Adipose tissue (tissue), 3 donors: ENCODE results near the gene MS4A3. TPM values are rescaled to one million over a fixed set of nuclear protein-coding genes. Genes with fewer than 3 reads are reported as not detected.
"Not testable (repeated sequence)": the region's sequence is repeated elsewhere in the genome, so short reads cannot be mapped to it uniquely, and the experiment has no call there.

Experiments
- H3K27ac ChIP-seq: one replicate; pipeline ENCODE4 v1.5.1; 2013; ENCODE audit warnings: low read depth, low read length
- WGBS, 3 donors: extraction: QIAGEN DNeasy Blood & Tissue Kit; methylation state at CpG; one replicate each; pipeline ENCODE4 v1.1.7; 2013; 5-methylcytosine and 5-hydroxymethylcytosine counted together
- polyA plus RNA-seq, 3 donors: library from polyadenylated mRNA; stranded (reverse); fragments of 200-250 nt; gene quantifications; one replicate each; pipeline ENCODE4 v1.2.3, GENCODE V29; 2013
- donor health status: healthy with polysubstance abuse.
- donor health status: Bipolar disorder and iron deficiency.
- donor health status: healthy.

The MS4A3 gene
- 1 to 10 TPM in 1 of 3 donors, under 1 TPM in 1, not detected in 1; 0.07 to 1.1 TPM for polyA plus RNA-seq

GRCh38 chr11:60056349-60056969 lies at the start of gene MS4A3:
TSS of gene MS4A3 (plus strand) at chr11:60056665. CDS start at chr11:60061161, 4,496 bp downstream.
- 46 to 77% (median 51%) methylated on average over 8 of the region's 8 CpGs for WGBS, 3 donors

GRCh38 chr11:60016881-60017280 lies 39.6 kb upstream of the MS4A3 start, which contains the start of gene OOSP4B:
TSS of gene OOSP4B (plus strand) at chr11:60017181.
- no peak within 1 kb of the TSS for H3K27ac ChIP-seq
- 88 to 97% (median 91%) methylated on average over 1 of the region's 1 CpG for WGBS, 3 donors

More at GRCh38 chr11:60056349-60056969, at the start of gene MS4A3:
- H3K27ac ChIP-seq, result no peak within 1 kb of the TSS

DNA sequence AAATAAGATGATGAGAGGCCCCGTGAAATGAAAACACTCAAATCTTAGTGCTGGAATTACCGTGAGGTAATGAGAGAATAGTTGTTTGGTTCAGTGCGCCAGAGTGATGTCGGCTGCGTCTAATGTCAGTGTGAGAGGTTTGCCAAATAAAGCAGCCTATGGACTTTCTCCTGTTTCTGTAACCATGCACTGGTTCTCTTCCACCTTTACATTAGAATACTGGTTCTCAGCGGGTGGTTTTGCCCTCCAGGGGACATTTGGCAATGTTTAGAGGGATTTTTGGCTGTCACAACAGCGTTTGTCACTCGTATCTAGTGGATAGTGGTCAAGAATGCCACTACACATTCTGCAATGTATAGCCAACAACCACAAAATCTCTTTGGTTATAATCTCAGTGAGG lies 38.4 kb upstream of the MS4A3 start:
- H3K27ac ChIP-seq, result no peak overlapping the region
- 54 to 82% (median 57%) methylated on average over 8 of the region's 8 CpGs for WGBS, 3 donors

GRCh38 chr11:60020376-60020775 lies 36.1 kb upstream of the MS4A3 start:
- 92 to 95% (median 95%) methylated on average over 26 to 27 of the region's 27 CpGs for WGBS, 3 donors
- H3K27ac ChIP-seq, result not testable (repeated sequence)

- 82 to 84% (median 82%) methylated on average over 3 of the region's 3 CpGs for WGBS, 3 donors
Measured at GRCh38 chr11:60029015-60029632, 27.3 kb upstream of the MS4A3 start.

DNA sequence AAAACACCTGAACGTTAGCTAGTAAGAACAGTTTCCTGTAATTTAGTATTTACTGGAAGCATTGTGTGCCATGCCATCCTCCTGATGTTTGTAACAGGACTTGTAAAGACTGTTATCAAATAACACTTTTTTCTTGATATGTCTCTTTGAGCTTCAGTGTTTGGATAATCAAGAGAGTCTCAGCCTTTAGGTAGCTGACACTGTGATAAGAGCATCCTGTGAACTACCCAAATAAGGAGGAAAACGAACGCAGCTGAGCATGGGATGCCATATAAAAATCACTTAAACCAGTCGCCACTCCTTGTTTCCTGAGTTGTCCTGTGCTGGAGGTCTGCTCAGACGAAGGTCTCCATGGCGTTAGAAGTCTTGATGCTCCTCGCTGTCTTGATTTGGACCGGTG lies 16.4 kb upstream of the MS4A3 start, which contains the start of gene OOSP2:
TSS of gene OOSP2 (plus strand) at position 301 of the 400 bp plus-strand sequence. CDS start at position 352, 51 bp downstream.
- WGBS, 3 donors, result 81 to 91% (median 82%) methylated on average over 8 of the region's 8 CpGs
- H3K27ac ChIP-seq, result no peak within 1 kb of the TSS

More at GRCh38 chr11:60029015-60029632, 27.3 kb upstream of the MS4A3 start:
- H3K27ac ChIP-seq, result no peak overlapping the region

DNA sequence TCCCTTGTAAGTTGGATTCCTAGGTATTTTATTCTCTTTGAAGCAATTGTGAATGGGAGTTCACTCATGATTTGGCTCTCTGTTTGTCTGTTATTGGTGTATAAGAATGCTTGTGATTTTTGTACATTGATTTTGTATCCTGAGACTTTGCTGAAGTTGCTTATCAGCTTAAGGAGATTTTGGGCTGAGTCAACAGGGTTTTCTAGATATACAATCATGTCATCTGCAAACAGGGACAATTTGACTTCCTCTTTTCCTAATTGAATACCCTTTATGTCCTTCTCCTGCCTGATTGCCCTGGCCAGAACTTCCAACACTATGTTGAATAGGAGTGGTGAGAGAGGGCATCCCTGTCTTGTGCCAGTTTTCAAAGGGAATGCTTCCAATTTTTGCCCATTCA lies 6.0 kb upstream of the MS4A3 start:
- H3K27ac ChIP-seq, result not testable (repeated sequence)

GRCh38 chr11:60050839-60051238 lies 5.6 kb upstream of the MS4A3 start:
- WGBS, 3 donors, result 46 to 71% (median 62%) methylated on average over 3 of the region's 3 CpGs
- H3K27ac ChIP-seq, result not testable (repeated sequence)

DNA sequence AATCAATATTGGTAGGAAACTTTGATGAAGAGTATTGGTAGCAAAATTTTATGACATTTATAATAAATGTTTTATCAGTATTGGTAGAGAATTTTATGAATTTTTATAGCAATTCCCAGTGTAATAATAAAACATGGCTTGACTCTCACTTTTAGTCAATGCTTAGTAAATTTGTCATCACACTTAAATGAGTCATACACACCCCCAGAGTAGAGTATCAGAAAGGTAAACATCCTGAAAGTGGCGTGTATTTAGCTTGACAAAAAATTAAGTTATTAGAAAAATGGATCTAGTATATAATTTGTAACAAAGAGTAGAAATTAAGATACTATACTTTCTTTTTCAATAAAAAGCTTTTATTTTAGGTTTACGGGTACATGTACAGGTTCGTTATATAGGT lies 2.6 kb downstream of the MS4A3 start:
- no peak overlapping the region for H3K27ac ChIP-seq
- WGBS, 3 donors, result 73 to 74% (median 74%) methylated on average over 3 of the region's 3 CpGs

DNA sequence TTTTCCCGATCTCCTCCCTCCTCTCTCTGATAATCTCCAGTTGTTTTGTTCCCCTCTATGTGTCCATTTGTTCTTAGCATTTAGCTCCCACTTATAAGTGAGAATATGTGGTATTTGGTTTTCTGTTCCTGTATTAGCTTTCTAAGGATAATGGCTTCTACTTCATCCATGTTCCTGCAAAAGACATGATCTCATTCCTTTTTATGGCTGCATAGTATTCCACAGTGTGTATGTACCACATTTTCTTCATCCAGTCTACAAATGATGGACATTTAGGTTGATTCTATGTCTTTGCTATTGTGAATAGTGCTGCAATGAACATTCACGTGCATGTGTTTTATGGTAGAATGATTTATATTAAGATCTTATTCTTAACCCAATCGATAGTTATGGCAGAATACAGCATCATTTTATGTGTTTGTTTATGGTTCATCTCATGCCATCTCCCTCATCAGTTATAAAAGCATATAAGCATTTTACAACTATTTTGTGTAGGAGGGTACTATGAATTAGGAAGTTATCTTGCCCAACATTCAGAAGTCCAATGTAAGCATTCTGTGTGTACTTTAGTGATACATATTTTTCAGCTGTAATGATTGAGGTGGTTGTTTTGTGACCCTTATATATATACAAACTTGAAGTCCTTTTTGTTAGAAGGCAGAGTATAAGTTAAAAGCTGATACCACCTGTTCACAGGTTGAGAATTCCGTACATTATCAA lies 3.2 kb downstream of the MS4A3 start:
- WGBS, 3 donors, result 85 to 94% (median 88%) methylated on average over 4 of the region's 4 CpGs
- H3K27ac ChIP-seq, result no peak overlapping the region

DNA sequence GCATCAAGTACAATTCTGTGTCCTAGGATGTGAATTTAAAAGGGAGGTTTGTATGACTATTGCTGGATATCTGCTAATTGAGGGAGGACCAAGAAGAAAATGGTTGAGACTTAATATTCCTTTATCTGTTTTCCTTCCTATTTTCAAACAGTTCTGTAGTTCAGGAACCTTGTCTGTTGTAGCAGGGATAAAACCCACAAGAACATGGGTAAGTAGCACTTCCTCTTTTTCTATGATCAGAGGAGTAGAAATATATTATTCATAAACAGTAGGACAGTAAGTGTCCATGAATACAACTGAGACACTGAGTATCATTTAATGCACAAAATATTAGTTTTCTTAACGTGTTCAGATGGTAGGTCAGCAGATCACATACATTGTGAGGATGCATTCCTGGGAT lies 7.6 kb downstream of the MS4A3 start:
- 56 to 85% (median 77%) methylated on average over 1 of the region's 1 CpG for WGBS, 3 donors
- H3K27ac ChIP-seq, result no peak overlapping the region

GRCh38 chr11:60065801-60066200 lies 9.3 kb downstream of the MS4A3 start:
- H3K27ac ChIP-seq, result no peak overlapping the region
- 63 to 85% (median 71%) methylated on average over 1 of the region's 1 CpG for WGBS, 3 donors

DNA sequence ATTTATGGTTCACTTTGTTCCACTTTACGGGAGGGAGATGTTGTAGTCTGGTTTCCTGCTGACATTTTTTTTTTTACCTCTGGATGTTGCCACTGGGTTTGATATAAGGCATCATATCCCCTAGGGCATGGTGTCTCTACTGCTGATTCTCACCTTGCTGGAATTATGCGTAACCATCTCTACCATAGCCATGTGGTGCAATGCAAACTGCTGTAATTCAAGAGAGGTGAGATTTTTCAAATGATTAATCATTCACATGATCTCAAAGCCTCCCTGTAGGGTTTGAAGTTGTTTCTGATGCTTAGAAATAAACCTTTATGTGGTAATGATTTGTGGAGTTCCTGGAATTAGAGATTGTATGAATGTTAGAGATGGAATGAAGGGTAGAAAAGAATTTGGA lies 13.0 kb downstream of the MS4A3 start:
- no peak overlapping the region for H3K27ac ChIP-seq
- 53 to 82% (median 60%) methylated on average over 2 of the region's 2 CpGs for WGBS, 3 donors

DNA sequence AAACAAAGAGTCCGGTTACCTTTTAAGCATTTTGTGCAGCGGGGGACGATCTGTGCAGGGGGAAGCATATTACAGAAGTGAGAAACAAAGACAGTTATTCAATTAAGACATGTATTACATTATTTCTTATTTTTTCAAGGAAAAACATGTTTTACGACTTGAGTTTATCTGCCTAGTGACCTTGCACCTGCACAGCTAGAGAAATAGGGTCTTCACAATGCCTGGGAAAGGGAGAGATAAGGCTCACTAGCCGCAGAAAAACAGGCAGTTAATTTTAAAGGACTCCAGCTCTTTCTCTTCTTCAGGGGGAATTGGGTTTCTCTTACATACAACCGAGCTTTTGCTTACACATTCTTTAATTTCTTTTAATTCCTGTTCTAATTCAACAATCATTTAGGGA lies 15.2 kb downstream of the MS4A3 start:
- H3K27ac ChIP-seq, result not testable (repeated sequence)
- WGBS, 3 donors, result 68 to 82% (median 81%) methylated on average over 6 of the region's 6 CpGs

DNA sequence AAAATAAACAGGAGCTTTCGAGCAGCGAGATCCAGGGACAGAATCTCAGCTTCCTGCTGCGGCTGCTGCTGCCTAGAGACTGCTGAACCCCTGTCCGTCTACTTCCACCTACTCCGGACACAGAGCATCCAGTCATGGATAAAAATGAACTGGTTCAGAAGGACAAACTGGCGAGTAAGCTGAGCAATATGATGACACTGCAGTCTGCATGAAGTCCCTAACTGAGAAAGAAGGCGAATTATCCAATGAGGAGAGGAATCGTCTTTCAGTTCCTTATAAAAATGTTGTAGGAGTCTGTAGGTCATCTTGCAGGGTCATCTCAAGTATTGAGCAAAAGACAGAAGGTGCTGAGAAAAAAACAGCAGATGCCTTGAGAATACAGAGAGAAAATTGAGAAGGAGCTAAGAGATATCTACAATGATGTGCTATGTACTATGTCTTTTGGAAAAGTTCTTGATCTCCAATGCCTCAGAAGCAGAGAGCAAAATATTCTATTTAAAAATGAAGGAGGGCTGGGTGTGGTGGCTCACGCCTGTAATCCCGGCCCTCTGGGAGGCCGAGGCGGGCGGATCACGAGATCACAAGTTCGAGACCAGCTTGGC lies 20.9 kb downstream of the MS4A3 start:
- H3K27ac ChIP-seq, result no peak overlapping the region
- 76 to 82% (median 76%) methylated on average over 15 of the region's 15 CpGs for WGBS, 3 donors

GRCh38 chr11:60077981-60078380 lies 21.5 kb downstream of the MS4A3 start:
- 79 to 96% (median 94%) methylated on average over 1 of the region's 1 CpG for WGBS, 3 donors
- no peak overlapping the region for H3K27ac ChIP-seq

GRCh38 chr11:60078745-60079144 lies 22.3 kb downstream of the MS4A3 start:
- H3K27ac ChIP-seq, result no peak overlapping the region
- WGBS, 3 donors, result 66 to 73% (median 69%) methylated on average over 4 of the region's 4 CpGs

DNA sequence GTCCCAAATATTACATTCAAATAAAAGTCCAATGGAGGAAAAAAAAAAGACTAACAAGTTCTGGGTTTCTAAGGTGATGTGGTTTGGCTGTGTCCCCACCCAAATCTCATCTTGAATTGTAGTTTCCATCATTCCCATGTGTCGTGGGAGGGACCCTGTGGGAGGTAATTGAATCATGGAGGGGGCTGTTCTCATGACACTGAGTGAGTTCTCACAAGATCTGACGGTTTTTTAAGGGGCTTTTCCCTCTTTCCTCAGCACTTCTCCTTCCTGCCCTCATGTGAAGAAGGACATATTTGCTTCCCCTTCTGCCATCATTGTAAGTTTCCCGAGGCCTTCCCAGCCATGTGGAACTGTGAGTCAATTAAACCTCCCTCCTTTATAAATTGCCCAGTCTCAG lies 24.1 kb downstream of the MS4A3 start:
- no peak overlapping the region for H3K27ac ChIP-seq
- WGBS, 3 donors, result 51 to 61% (median 53%) methylated on average over 3 of the region's 3 CpGs
